ENCODE results near the gene NOD1.
"Not testable (repeated sequence)": the region's sequence is repeated elsewhere in the genome, so short reads cannot be mapped to it uniquely, and the experiment has no call there.

Gene NOD1

DNA sequence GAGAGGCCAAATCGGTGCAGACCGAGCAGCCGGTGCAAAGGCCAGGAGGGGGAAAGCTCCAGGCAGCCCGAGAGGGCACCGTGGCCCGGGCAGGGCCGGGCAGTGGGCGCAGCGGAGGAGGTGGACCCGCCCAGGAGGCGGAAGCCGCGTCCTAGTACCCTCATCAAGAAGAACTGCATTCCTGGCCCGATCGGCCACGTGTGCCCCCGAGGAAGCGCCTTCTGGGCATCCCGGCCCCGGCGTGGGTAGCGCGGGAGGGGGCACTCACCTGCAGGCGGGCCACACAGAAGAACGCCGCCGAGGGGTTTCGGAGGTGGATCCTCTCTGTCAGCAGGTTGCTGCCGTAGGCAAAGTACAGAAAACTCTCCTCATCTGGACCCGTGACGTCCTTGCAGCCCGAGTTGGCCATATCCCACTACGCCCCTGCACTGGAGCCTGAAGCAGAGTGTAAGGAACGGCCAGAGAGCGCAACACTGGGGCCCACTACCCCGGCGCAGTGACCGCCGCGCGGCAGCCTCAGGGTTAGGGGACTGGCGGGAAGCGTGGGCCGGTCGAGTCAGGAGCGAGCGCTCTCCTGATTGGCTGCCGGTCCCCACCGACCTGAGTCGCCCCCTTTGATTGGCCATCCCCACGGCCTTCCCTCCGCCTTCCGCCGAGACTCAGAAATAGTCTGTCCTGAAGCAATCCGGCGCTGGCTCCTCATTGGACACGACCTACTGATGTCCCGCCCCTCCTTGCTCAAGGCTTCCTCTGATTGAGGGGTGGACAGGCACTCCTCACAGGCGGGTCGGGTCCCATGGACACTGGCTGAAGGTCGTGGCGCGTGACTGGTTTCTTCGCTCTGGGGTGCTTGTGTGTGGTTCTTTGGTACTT, 26.0 kb upstream of the NOD1 start, which contains the start of gene GGCT:
Gene GGCT, minus strand, starts transcription at position 529 of the 873 bp plus-strand sequence. Its CDS starts 120 bp downstream, at position 409.
- DNase-seq (ENCODE audit: low read depth in 2 of 2), result peak; percentile 90 to 96

DNA sequence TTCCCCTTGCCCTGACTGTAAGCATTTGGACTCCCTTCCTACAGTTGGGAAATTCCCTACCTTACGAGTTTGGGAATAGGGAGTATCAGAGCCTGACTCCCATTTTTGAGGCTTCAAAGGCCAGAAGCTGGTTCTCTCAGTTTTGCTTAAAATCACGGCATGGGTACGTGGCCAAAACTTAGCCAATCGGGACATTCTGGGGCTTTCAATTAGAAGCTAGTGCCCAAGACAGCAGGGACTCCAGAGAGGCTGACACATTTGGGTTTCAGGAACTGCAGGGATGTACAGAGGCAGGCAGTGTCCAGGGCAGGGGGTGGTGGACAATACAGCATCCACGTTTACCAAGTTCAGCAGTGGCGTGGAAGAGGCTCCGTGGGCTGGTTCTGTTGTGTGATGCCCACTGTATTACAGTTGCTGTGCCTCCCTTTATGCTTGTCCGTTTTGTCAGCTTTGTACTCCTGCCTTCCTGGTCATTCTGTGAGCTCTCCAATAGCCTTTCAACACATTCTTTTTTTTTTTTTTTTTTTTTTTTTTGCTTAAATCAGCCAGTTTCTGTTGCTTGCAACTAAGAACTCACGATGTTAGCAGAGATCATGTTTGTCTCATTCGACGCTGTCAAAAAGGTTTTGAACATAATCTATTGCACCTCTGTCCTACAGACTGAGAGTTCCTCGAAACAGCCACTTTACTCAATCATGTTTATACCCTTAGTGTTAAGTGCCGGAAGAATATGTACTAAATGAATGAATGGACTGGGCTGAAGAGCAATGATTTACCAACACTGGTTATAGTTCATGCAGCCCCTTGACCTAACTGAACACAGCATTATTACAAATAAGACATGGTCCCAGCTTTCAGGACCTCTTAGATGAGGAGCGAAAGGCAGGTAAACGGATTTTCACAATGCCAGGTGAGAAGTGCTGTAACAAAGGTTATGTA, 25.0 kb upstream of the NOD1 start:
- no peak for DNase-seq (ENCODE audit: low read depth in 2 of 2)

- DNase-seq (ENCODE audit: low read depth in 2 of 2), result no peak
Observed at GRCh38 chr7:30502470-30503251, 24.1 kb upstream of the NOD1 start.

GRCh38 chr7:30501264-30501663, 22.7 kb upstream of the NOD1 start:
- no peak for DNase-seq (ENCODE audit: low read depth in 2 of 2)

- no peak for DNase-seq (ENCODE audit: low read depth in 2 of 2)
Observed at GRCh38 chr7:30493228-30493627, 14.6 kb upstream of the NOD1 start.

GRCh38 chr7:30491417-30491816, 12.8 kb upstream of the NOD1 start:
- DNase-seq (ENCODE audit: low read depth in 2 of 2), result no peak

GRCh38 chr7:30487371-30487770, 8.8 kb upstream of the NOD1 start:
- DNase-seq (ENCODE audit: low read depth in 2 of 2), result no peak

DNA sequence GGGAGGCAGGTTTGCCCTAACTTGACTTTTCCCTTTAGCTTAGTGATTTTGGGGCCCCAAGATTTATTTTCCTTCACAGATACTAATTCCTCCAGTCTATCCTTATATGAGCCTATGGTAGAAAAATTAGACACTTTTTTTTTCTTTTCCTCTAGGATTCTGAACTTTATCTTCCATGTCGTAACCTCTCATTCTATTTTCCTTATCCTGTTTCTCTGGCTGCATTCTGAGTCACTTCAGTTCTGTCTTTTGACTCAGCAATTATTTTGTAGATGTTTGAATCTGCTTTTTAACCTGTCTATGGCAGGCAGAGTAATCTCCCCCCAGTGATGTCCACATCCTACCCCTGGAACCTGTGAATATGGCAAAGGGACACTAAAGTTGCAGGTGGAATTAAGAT, 7.1 kb upstream of the NOD1 start:
- DNase-seq (ENCODE audit: low read depth in 2 of 2), result no peak

GRCh38 chr7:30481416-30481815, 2.8 kb upstream of the NOD1 start:
- not testable (repeated sequence) for DNase-seq (ENCODE audit: low read depth in 2 of 2)

DNA sequence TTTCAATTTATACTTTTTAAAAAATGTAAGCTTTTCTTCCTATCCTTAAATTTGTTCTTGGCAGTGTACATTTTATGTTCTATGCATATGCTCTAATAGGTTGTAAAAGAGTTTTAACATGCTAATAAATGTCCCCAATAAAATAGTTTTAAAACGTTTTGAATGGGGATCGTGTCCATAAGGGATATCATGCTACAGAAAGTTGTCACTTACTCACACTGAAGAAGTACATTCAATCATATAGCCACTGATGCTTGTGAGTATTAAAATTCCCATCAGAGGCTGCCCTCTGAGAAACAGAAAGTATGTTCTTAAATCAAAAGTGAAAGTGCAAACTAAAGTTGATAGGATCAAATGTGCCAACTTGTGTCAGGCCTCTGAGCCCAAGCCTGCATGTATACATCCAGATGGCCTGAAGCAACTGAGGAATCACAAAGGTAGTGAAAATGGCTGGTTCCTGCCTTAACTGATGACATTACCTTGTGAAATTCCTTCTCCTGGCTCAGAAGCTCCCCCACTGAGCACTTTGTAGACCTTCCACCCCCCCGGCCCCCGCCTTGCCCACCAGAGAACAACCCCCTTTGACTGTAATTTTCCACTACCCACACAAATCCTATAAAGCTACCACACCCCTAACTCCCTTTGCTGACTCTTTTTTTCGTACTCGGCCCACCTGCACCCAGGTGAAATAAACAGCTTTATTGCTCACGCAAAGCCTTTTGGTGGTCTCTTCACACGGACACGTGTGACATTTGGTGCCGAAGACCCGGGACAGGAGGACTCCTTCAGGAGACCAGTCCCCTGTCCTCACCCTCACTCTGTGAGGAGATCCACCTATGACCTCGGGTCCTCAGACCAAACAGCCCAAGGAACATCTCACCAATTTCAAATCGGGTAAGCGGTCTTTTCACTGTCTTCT, 877 bp upstream of the NOD1 start:
- no peak for DNase-seq (ENCODE audit: low read depth in 2 of 2)

DNA sequence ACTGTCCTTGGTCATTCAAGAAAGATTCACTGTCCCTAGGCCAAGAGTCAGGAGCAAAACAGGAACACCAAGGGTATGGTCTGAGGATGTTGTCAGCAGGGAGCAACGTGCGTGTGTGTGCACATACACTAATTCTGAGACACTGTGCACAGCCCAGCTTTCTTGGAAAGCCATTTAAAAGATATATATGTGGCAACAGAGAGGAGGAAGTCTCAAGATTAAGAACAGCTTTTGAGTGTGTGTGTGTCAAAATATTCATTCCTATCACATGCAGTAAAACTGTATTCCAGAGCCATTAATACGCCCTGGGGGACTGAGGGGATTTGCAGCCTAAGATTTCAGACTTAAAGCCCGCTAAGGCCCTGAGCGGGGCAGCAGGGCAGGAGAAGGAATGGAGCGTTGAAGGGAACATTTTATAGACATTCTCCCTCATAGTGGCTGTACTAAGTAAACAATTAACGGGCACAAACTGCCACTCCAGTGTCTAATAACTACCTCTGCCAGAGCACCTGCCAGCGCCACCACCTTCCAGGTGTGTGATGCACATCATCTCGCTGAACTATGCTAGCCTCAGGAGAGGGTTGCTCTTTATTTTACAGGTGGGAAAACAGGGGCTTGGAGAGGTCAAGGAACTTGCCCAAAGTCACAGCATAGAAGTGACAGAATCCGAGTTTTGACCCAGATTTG, 2.0 kb downstream of the NOD1 start:
- DNase-seq (ENCODE audit: low read depth in 2 of 2), result no peak

- DNase-seq (ENCODE audit: low read depth in 2 of 2), result no peak
Observed at GRCh38 chr7:30475580-30475979, 3.0 kb downstream of the NOD1 start.

- DNase-seq (ENCODE audit: low read depth in 2 of 2), result no peak
Observed at GRCh38 chr7:30474893-30475292, 3.7 kb downstream of the NOD1 start.

GRCh38 chr7:30474485-30474884, 4.1 kb downstream of the NOD1 start:
- no peak for DNase-seq (ENCODE audit: low read depth in 2 of 2)

- no peak for DNase-seq (ENCODE audit: low read depth in 2 of 2)
Observed at GRCh38 chr7:30473903-30474302, 4.7 kb downstream of the NOD1 start.

DNA sequence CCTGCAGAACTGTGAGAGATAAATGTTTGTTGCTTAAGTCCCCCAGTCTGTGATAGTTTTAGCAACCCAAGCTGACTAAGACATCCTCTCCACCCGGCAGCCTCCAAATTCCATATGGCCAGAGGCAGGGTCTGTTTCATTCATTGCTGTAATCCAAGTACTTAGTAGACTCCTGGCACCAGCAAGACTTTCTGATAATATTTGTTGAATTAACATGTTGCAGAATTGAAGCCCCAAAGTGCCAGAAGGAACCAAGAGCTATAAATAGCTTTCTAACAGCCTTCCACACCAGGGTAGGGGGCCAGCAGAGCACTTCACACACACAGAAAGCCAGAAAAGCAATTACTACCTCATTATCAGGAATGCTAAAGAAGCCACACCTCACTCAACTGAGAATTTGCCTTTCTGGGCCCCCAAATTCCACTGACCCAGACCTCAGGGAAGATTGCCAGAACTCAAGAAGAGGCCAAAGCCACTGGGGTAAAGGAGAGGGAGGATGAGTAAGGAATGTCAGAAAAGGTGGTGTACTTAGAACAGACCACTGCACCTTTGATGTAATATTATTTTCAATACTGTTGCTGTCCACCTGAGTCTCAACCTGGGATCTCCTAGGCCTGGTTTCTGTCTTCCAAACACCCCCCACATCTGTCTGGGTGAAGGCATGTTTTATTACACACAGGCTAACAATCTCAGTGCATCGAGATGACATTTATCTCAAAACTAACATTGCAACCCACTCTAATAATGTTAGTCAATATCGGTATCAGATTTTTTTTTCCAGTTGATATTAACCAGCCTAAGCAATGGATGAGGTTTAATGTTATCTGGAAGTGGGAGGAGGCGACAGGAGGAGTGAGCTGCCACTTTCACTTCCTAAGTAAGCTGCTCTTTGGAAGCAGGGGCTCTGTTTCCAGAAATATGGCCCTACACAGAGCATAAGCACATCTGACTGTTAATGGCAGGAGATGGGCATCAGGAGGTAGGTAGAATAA, 5.5 kb downstream of the NOD1 start:
- no peak for DNase-seq (ENCODE audit: low read depth in 2 of 2)

- DNase-seq (ENCODE audit: low read depth in 2 of 2), result no peak
Observed at GRCh38 chr7:30472081-30472783, 6.4 kb downstream of the NOD1 start.

DNA sequence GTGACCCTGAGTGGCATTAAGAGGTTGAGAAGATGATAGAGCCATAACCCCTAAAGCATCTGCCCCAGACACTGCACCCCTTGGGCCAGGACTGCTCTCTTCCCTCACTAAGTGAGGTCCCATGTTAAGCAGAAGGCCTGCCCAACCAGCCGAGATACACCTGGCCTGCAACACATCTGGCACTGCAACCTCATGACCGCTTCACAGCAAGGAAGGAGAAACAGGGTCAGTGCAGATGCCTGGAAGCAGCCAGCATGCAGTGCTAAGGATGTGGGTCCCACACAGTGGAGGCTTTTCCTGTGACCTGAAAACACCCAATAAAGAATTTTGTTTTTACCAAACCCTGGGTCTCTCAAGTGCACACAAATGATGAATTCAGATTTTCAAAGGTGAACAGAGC, 7.4 kb downstream of the NOD1 start:
- DNase-seq (ENCODE audit: low read depth in 2 of 2), result no peak

Measured in stimulated activated CD4-positive, alpha-beta T cell treated with anti-CD3 and anti-CD28 coated beads, Interleukin-4, amount 100 ng/mL, for 48 hours (primary cell).